Activated T-cell treated with anti-CD3 and anti-CD28 coated beads for 4 hours (primary cell): Measurements from ENCODE around the gene ANKRD28.
"Not testable (repeated sequence)": the region's sequence is repeated elsewhere in the genome, so short reads cannot be mapped to it uniquely, and the experiment has no call there.

ENCODE experiments used
- DNase-seq: peaks from one replicate; pipeline ENCODE4 v3.0.0-alpha.2; 2020

The ANKRD28 gene

GRCh38 chr3:15797642-15798303 is at the start of gene ANKRD28:
TSS of gene ANKRD28 (minus strand) at chr3:15797979. CDS start at chr3:15796521, 1,458 bp downstream.
- no peak for DNase-seq

DNA sequence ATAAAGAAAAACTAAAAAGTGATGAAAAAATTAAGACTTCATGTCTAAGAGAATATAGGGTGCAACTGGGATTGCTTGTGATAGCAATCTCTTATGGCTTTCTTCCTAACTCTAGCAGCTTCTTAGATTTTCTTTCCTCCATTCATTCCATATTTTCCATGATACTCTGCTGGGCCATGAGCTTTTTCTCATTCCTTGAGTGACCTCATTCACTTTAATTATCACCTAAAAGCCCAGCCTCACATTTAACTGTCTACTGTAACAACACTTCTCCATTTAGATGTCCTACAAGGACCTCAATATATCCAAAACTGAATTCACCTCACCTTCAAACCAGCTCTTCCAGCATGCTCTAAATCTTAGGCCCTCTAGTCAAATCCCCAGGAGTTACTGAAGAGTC is 49.5 kb upstream of the ANKRD28 start:
- no peak for DNase-seq

GRCh38 chr3:15846606-15847005 is 48.8 kb upstream of the ANKRD28 start:
- DNase-seq, result no peak

DNA sequence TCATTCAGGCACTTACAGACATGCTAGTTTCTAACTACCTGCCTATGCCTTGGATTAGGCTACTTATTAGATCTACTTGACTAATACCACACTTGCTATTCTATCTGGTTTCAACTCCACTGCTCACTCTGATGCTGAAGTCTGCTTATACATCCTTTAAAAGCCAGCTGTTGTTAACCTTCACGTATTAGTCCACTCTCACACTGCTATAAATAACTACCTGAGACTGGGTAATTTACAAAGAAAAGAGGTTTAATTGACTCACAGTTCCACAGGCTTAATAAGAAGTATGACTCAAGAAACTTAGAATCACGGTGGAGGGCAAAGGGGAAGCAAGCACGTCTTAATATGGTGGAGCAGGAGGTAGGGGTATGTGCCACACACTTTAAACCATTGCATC is 47.7 kb upstream of the ANKRD28 start:
- DNase-seq, result no peak

GRCh38 chr3:15844889-15845288 is 47.1 kb upstream of the ANKRD28 start:
- DNase-seq, result no peak

GRCh38 chr3:15841091-15841973 is 43.6 kb upstream of the ANKRD28 start:
- not testable (repeated sequence) for DNase-seq

DNA sequence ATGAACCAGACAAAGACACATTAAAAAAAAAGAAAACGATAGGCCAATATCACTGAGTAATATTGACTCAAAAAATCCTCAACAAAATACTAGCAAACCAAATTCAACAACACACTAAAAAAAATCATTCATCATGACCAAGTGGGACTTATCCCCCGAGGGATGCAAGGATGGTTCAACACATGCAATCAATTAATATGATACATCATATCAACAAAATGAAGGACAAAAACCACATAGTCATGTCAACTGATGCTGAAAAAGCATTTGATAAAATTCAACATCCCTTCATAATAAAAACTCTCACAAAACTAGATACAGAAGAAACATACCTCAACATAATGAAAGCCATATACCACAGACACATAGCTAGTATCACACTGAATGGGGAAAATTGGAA is 41.8 kb upstream of the ANKRD28 start:
- DNase-seq, result no peak

GRCh38 chr3:15831927-15832326 is 34.1 kb upstream of the ANKRD28 start:
- DNase-seq, result no peak

DNA sequence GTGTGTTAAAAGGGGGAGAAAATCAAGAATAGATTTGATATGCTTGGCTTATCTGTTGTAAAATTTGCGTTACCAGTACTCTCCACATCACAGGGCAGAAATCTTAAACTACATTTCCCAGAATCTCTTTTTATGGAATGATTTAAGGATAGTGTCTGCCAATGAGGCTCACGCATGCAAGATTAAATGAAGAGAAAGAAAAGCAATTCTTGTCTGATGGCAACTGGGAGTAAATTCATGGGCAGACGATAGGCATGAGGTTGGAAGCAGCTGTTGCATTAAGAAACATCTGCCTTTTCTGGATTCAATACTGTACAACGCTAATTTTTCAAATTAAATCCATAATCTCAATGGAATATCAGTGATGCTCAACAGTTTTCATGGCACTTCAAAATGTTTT is 27.2 kb upstream of the ANKRD28 start:
- DNase-seq, result no peak

GRCh38 chr3:15823092-15823491 is 25.3 kb upstream of the ANKRD28 start:
- DNase-seq, result no peak

- no peak for DNase-seq
Observed at GRCh38 chr3:15822281-15822680, 24.5 kb upstream of the ANKRD28 start.

- DNase-seq, result no peak
Observed at GRCh38 chr3:15820911-15821310, 23.1 kb upstream of the ANKRD28 start.

- DNase-seq, result no peak
Observed at GRCh38 chr3:15819576-15819975, 21.8 kb upstream of the ANKRD28 start.

GRCh38 chr3:15819043-15819442 is 21.3 kb upstream of the ANKRD28 start:
- DNase-seq, result no peak

DNA sequence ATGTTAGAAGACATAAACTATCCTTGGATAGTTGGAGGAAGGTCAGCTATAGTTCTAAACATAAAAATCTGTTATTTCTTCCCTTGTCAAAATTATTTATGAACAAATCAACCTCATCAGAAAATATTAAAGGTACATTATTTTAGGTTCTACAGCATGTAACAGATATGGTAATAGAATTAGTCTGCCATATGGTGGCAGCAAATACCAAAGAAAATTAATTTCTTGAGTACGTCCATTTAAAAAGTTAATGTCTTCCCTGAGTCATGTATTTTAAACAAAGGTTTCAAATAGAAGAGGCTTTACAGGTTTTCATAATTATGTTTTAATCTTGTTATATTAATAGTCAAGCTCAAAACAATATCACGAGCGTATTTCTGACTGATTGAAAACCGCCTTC is 17.9 kb upstream of the ANKRD28 start:
- DNase-seq, result no peak

- not testable (repeated sequence) for DNase-seq
Observed at GRCh38 chr3:15813079-15813478, 15.3 kb upstream of the ANKRD28 start.

- DNase-seq, result no peak
Observed at GRCh38 chr3:15812183-15812582, 14.4 kb upstream of the ANKRD28 start.

- DNase-seq, result no peak
Observed at GRCh38 chr3:15810702-15811101, 12.9 kb upstream of the ANKRD28 start.

DNA sequence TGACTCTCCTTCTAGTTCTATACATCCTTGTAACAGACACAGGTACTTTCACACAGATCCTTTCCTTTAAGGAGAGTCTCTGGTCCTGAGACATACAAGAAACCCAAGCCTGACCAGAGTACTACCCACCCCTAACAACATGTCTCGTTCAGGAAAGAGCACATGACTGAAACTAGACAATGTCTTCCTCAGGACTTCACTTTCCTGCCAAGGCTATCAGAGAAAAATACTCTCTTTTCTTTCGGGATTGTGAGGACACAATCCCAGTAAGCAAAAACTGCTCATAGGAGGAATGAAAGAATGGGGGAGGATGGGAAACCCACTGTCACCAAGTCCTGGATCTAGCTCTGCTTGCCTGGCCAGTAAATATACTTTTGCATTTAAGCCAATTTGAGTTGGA is 11.5 kb upstream of the ANKRD28 start:
- no peak for DNase-seq

- DNase-seq, result no peak
Observed at GRCh38 chr3:15808679-15809310, 11.0 kb upstream of the ANKRD28 start.

DNA sequence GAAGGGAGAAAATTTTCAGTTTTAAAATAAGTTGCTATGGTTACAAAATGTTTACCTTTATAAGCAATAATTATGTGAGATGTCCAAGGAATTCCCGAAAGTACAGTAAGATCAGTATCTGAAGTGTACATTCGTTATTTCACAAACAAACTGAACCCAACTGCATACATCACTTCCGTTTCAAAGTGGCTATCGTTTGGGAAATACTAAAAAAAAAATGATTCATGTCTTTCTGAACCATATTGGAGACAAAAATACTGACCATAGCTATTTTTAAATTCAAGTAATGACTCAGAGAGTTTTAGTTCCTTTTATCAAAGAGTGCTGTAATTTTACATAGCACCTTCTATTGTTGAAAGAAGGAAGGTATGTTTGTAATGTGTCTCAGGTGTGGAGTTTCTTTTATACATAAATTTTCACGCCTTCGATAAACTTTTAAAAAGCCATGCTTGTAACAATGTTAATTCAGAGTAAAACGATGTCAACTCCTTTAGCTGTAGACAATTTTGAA is 8.0 kb upstream of the ANKRD28 start:
- DNase-seq, result no peak

GRCh38 chr3:15804553-15805095 is 6.8 kb upstream of the ANKRD28 start:
- no peak for DNase-seq

GRCh38 chr3:15803921-15804320 is 6.1 kb upstream of the ANKRD28 start:
- DNase-seq, result no peak
